Spinal cord (tissue), 10 donors: ENCODE results near the gene KIF5C. TPM values are rescaled to one million over a fixed set of nuclear protein-coding genes. Genes with fewer than 3 reads are reported as not detected.

ENCODE experiments used
- DNase-seq, 6 donors: peaks; one replicate each; pipeline versions ENCODE4 v3.0.0 to v3.0.0-alpha.2; 2013 to 2015; ENCODE audit warnings: low spot score in 6 of 6, low read depth in 4 of 6
- H3K27ac ChIP-seq: one replicate; pipeline ENCODE4 v1.5.1; 2013; ENCODE audit warnings: low read depth, low read length, control low read depth
- H3K27me3 ChIP-seq: one replicate; pipeline ENCODE4 v1.6.1; 2013; ENCODE audit warnings: low read length; ENCODE audit not compliant: control insufficient read depth, insufficient read depth
- H3K36me3 ChIP-seq: one replicate; pipeline ENCODE4 v1.6.1; 2013; ENCODE audit warnings: low read length; ENCODE audit not compliant: control insufficient read depth, insufficient read depth
- H3K4me1 ChIP-seq: one replicate; pipeline ENCODE4 v1.6.1; 2013; ENCODE audit warnings: low read length; ENCODE audit not compliant: control insufficient read depth, insufficient read depth
- H3K4me3 ChIP-seq: one replicate; pipeline ENCODE4 v1.5.1; 2013; ENCODE audit warnings: low read depth, low read length, control low read depth
- H3K9me3 ChIP-seq: one replicate; pipeline ENCODE4 v1.6.1; 2013; ENCODE audit warnings: low read length; ENCODE audit not compliant: control insufficient read depth, insufficient read depth
- WGBS: methylation state at CpG from one replicate; pipeline ENCODE4 v1.1.5; 2013; ENCODE audit warnings: missing lambda C conversion rate; ENCODE audit not compliant: insufficient coverage; 5-methylcytosine and 5-hydroxymethylcytosine counted together
- polyA plus RNA-seq, 2 donors: library from polyadenylated mRNA; unstranded; fragments of 120-200 nt; gene quantifications; one replicate each; pipeline ENCODE4 v1.2.1, GENCODE V29; 2013; ENCODE audit not compliant: insufficient read length in 2 of 2
- total RNA-seq, 2 donors: library from RNA; depleted of rRNA in 1 of 2; stranded (reverse); fragments of 120-200 nt in 1 of 2; fragments of >200 nt in 1 of 2; gene quantifications; one replicate each; pipeline versions ENCODE4 v1.2.3 to v1.2.4, GENCODE V29; 2013 to 2014
- donor health status: healthy.

KIF5C gene
- total and polyA plus RNA-seq, 4 donors: 79.2 to 279 (median 210) TPM

- 77% methylated on average over 4 of the region's 7 CpGs for WGBS
- Histone ChIP-seq H3K27me3 (no peaks in the 10 kb centered on the region), H3K36me3 (peaks cover 9% of the 10 kb centered on the region), H3K4me3 (no peak overlapping the region), H3K27ac (no peak overlapping the region), H3K9me3 (no peaks in the 10 kb centered on the region), H3K4me1 (no peaks in the 10 kb centered on the region)
- peak in 1 of 6 donors; percentile 69 for DNase-seq
Observed at GRCh38 chr2:148949348-148949747, 74.3 kb downstream of the KIF5C start.

DNA sequence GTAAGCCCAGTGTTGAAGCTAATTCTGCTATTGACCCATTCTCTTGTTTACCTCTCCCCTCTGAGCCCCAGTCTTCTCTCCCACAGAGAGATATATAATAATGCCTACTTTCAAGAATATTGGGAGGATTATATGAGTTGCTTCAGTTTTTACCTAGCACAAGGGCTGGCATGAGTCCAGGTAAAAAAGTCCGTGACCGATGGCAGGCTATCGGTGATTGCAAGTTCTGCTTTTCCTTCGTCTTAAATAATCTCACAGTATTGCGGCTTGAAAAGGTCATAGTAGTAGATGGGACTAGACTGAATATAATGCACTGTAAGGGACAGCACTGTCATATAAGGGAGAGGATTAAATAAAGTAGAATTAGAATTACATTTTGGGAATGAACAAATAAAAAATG, 77.6 kb downstream of the KIF5C start:
- H3K4me3 ChIP-seq: no peak overlapping the region
- no peaks in the 10 kb centered on the region for H3K4me1 ChIP-seq
- whole genome bisulfite sequencing: 98% methylated on average over 5 of the region's 5 CpGs
- DNase-seq: no peak
- H3K36me3 ChIP-seq: peaks cover 5% of the 10 kb centered on the region
- no peaks in the 10 kb centered on the region for H3K9me3 ChIP-seq
- no peaks in the 10 kb centered on the region for H3K27me3 ChIP-seq
- H3K27ac ChIP-seq: no peak overlapping the region

DNA sequence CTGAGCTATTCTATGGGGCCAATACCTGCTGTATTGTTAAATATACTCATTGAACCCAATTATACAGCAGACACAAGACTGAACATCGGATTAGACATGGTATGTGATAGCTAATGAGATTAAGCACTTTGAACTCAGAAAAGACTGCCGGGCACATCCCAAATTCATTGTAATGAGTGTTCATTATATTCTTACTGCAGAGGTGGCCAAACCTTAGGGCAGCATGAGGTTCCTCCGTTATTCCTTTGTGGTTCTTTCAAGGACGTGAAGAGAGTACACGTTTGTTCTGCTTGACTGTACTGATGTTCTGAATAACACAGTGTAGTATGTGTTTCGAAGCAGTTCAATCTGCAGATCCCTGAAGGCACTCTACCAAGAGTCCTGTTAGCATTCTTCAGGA, 78.4 kb downstream of the KIF5C start:
- DNase-seq: no peak

GRCh38 chr2:148954536-148954935, 79.5 kb downstream of the KIF5C start:
- 64% methylated on average over 1 of the region's 3 CpGs for WGBS
- Histone ChIP-seq H3K4me1 (no peaks in the 10 kb centered on the region), H3K36me3 (peaks cover 3% of the 10 kb centered on the region)

More for the DNA sequence above, 78.4 kb downstream of the KIF5C start:
- Histone ChIP-seq H3K27ac (no peak overlapping the region), H3K4me3 (no peak overlapping the region), H3K27me3 (no peaks in the 10 kb centered on the region), H3K4me1 (no peaks in the 10 kb centered on the region), H3K36me3 (peaks cover 5% of the 10 kb centered on the region), H3K9me3 (no peaks in the 10 kb centered on the region)
- 44% methylated on average over 3 of the region's 6 CpGs for WGBS

DNA sequence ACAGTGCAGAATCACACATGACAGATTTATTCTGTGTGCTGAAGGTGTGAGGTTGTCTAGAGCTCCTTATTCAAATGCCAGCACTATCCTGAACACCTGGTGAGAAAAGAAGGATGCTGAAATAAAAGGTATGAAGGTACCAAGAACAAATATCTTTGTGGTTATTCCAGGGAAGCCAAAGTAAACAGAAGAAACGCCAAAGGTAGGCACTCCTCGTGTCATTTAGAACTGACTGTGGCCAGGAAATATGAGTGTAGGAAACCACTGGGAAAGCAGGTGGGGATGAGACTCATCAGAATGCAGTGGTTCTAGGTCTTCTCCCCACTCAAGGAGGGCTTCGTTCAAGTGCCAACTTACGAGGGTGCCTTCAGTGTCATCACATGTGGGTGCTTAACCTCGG, 80.8 kb downstream of the KIF5C start:
- peaks cover 4% of the 10 kb centered on the region for H3K36me3 ChIP-seq
- H3K27me3 ChIP-seq: no peaks in the 10 kb centered on the region
- no peak overlapping the region for H3K27ac ChIP-seq
- H3K4me3 ChIP-seq: no peak overlapping the region
- H3K4me1 ChIP-seq: no peaks in the 10 kb centered on the region
- 98% methylated on average over 3 of the region's 5 CpGs for WGBS
- H3K9me3 ChIP-seq: no peaks in the 10 kb centered on the region
- DNase-seq: no peak

More at GRCh38 chr2:148954536-148954935, 79.5 kb downstream of the KIF5C start:
- Histone ChIP-seq H3K4me3 (no peak overlapping the region), H3K27ac (no peak overlapping the region), H3K27me3 (no peaks in the 10 kb centered on the region), H3K9me3 (no peaks in the 10 kb centered on the region)
- no peak for DNase-seq

DNA sequence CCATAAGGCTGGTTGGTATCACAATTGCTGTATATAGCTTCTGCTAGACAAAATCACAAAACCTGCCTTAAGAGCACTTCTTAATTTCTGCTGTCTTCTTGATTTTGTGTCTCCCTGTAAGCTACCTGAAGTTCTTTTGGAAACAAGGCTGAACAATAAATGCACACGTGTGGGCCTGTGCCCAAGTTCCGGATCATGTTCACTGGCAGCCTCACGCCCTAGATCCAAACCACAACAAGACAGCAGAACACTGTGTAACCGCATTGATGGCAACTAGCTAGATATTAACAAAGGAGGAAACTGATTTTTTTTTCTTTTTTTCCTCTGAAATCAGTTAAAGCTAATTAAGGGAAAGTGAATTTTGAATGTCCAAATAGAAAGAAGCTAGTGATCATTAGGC, 82.0 kb downstream of the KIF5C start:
- H3K27me3 ChIP-seq: no peaks in the 10 kb centered on the region
- H3K4me3 ChIP-seq: no peak overlapping the region
- H3K9me3 ChIP-seq: no peaks in the 10 kb centered on the region
- no peak for DNase-seq
- no peaks in the 10 kb centered on the region for H3K4me1 ChIP-seq
- no peak overlapping the region for H3K27ac ChIP-seq
- peaks cover 4% of the 10 kb centered on the region for H3K36me3 ChIP-seq
- 80% methylated on average over 1 of the region's 4 CpGs for WGBS

GRCh38 chr2:148959745-148960144, 84.7 kb downstream of the KIF5C start:
- no peak overlapping the region for H3K27ac ChIP-seq

DNA sequence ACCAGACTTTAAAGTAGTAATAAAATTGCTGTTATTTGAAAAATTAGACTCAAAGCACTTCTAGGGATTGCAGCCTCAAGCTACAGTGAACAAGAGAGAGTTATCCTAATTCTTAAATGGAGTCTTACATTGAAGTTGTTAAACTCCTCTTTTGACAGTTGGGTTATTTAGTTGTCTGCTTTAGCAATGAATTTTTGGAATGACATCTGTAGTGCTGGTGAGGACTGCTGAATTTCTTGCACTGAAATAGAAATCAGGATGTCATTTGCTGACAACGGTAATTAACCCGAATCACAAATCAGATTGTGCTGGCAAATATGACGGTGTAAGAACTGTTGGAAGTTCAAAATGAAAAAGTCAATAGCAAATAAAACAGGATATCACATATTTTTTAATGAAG, 85.5 kb downstream of the KIF5C start:
- WGBS: no CpG with 5 or more reads among the region's 3 CpGs
- no peaks in the 10 kb centered on the region for H3K27me3 ChIP-seq
- no peaks in the 10 kb centered on the region for H3K4me1 ChIP-seq
- H3K9me3 ChIP-seq: no peaks in the 10 kb centered on the region
- DNase-seq: no peak
- no peak overlapping the region for H3K4me3 ChIP-seq
- H3K27ac ChIP-seq: no peak overlapping the region
- H3K36me3 ChIP-seq: peaks cover 4% of the 10 kb centered on the region

More at GRCh38 chr2:148959745-148960144, 84.7 kb downstream of the KIF5C start:
- Histone ChIP-seq H3K4me3 (no peak overlapping the region), H3K4me1 (no peaks in the 10 kb centered on the region), H3K9me3 (no peaks in the 10 kb centered on the region), H3K36me3 (peaks cover 4% of the 10 kb centered on the region), H3K27me3 (no peaks in the 10 kb centered on the region)
- WGBS: 100% methylated on average over 1 of the region's 5 CpGs
- no peak for DNase-seq

DNA sequence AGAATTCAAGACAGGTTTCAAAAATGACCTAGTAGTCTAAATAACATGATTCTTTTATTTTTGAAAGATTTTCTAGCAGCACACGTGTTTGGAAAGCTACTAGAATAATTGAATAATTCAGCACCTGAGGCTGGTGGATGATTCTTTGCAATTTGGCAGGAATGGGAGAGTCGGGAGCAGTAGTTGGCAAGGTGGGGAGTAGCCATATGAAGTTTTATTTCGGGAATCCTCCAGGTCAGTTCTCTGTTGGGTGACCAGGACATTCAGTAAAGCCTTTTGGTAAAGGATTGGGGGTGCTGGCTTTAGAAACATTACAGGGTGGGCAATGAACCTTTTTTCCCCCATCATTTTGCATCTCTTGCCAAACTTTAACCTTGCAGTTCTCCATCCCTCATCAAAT, 88.4 kb downstream of the KIF5C start:
- Histone ChIP-seq H3K9me3 (no peaks in the 10 kb centered on the region), H3K4me1 (peaks cover 3% of the 10 kb centered on the region), H3K27me3 (no peaks in the 10 kb centered on the region), H3K36me3 (peaks cover 4% of the 10 kb centered on the region), H3K27ac (no peak overlapping the region), H3K4me3 (no peak overlapping the region)
- no peak for DNase-seq
- 83% methylated on average over 2 of the region's 3 CpGs for WGBS

DNA sequence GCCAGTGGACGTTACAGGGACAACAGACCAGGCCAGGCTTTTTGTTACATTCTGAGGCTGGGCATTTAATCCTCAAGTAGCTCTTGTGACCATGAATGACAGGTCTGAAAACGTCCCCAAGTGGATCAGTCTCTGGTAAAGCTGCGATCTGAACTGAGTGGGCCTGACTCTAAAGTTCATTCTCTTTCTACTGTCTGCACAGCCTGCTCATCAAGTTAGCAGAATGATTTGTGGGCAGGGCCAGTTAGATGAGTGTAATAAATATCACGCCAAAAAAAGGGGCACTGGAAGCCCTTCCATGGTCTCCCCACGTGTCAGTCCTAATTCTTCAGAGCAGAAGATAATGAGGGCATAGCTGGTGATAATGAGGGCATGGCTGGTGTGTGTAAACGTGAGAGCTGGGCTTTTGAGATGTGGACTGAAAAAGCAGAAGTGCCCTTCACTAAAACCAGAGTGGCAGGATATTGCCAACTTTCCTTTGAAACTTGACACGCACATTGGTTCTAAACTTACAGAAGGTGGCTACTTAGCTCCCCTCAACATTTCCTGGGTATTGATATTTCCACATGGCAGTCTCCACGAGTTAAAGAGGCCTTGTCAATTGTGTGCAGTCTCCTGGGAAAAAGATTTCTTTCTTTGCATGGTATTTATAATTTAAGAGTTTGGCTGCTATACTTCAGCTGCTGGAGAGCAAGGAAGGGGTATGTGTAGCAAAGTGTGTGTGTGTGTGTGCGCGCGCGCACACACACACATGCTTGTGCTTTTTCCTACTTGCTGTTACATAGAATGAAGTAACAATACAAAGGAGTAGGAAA, 90.8 kb downstream of the KIF5C start:
- 41% methylated on average over 6 of the region's 12 CpGs for WGBS
- Histone ChIP-seq H3K9me3 (no peaks in the 10 kb centered on the region), H3K4me1 (peaks cover 7% of the 10 kb centered on the region), H3K36me3 (no peaks in the 10 kb centered on the region), H3K27ac (no peak overlapping the region), H3K4me3 (no peak overlapping the region), H3K27me3 (no peaks in the 10 kb centered on the region)
- DNase-seq: no peak
